GM19099 (cell line): Measurements from ENCODE around the gene SLC49A4.

Source experiments
- POLR2A ChIP-seq: IDR thresholded peaks from 3 replicates; pipeline ENCODE4 v1.6.1; 2011; ENCODE audit warnings: low read depth; ENCODE audit not compliant: insufficient read length; ENCODE audit errors: extremely low read depth

SLC49A4 gene

DNA sequence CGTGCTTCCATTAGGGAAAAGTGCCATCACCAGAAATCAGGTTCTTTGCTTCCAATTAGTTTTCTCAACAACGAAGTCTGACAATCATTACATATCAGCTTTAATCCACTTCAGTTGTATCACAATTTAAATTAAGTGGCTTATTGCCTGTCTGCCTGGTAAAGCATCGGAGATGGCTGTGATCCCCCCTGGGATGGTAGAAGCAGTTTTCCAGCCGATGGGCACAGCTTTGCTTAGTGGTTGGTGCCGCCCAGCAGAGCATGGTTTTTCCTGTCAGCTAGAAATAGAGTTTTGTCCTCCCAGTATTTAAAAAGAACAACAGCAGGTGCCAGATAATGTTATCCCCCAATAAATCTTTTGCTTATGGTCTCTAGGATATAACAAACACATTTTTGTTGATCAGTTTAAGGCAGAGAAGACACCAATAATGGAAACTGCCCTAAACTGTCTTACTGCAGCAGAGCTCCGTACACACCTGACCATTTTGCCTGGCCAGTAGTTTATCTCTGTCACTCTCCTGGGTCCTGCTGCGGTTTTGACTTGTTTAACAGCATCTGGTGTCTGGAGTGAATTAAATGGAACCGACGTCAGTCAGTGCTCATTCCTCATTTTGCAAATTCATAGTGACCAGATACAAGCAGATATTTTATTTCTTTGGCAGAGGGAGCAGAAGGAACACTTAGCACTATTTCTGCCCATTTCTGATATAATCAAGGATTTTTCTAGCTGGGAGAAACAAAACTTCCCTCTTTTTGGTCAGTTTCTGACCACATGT, 79.1 kb downstream of the SLC49A4 start:
- TF ChIP-seq POLR2A = no peak

DNA sequence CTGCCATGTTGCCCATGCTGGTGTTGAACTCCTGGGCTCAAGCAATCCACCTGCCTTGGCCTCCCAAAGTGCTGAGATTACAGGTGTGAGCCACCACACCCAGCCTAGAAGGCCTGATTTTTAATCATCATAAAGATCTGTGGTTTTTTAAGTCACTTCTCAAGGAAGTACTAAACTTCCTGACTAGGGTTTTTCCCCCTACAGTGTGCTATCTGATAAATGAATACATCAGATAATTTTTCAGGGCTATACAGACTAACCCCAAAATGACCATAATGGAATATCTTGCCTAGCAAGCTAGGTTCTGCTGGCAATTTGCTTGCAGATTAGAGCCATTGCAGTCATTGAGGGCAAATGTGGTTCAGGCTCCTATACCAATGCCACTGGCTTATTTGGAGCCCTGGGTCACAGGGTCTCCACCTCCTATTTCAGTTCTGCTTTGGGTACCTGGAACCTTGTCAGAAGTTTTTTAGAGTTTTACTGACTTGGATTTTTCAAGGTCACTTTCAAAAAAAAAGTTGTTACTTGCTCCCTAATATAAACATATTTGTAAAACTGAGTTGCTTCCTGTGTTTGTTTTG, 80.8 kb downstream of the SLC49A4 start:
- no peak for TF ChIP-seq POLR2A

DNA sequence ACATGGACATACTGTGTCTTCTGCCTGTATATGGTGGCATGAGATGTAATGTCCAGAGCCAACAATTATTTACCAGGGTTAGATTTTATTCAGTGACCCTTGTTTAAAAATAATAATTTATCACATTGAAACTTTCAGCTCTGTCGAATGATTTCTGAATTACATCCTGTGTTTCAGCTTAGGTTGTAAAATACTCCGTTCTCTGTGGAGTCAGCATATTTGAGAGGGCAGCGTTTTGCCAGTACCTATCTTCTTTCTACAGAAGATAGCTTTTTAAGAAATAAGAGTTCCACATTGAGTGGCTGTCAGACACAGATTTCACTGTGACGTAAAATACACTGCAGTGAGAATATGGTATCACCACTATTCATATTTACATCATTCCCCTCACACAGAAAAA, 85.3 kb downstream of the SLC49A4 start:
- no peak for TF ChIP-seq POLR2A

DNA sequence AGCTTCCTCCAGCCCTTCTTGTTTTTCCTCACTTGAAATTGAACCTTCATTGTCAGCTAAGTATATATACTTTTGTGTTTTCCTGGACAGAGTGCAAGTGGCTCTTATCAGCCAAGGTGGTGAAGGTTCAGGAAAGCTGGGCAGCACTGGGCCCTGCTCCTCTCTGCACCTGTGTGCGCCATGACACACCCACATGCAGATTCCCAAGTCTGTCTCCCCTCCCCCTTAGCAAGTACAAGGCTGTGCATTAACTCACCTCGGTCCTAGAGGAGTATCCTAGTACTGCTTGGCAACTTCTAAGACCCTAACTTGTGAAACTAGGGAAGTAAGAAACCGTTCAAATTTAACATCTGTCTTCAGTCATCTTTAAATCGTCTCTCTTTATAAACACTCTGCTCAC, 85.8 kb downstream of the SLC49A4 start:
- no peak for TF ChIP-seq POLR2A

DNA sequence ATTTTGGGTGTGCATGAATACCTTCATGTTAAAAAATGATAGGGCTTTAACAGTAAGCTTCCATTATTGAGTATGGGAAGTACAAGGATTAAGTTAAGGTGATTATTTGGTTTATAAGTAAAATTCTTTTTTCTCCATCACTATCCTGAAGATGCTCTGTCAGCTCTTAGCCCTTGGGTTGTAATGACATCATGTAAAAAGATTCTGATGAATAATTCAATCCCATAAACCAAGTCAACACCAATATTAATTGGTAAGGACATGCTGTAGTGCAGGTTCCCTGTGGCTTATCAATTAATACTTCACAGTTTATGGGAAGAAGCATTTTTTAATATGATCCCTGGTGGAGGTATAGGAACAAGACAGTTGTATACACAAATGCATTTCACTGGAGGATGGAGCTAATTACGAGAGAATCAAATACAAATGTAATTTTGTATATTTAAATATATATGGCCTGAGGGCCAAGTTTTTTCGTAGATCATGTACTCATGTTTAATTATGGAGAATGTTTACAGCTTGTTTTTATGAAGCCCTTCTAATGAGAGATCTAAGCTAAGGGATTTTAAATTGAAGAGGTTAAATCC, 87.6 kb downstream of the SLC49A4 start:
- TF ChIP-seq POLR2A = no peak

DNA sequence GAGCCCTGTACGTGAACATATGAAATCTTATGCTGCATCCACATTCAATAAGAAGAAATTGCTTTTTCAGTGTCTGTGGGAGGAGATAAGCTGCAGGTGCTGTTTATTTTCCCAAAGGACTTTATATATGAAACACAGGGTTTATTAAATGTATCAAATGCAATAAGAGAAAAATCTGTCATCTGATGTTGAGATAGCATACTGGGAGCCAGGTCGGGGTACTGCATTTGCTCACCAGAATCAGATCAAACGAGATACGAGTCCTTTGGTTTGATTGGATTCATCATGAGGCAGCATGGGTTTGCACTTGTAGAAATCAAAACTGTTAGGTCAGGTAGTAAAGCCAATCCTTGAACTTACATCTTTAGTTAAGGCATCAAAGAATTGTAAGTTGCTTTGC, 91.4 kb downstream of the SLC49A4 start:
- no peak for TF ChIP-seq POLR2A

DNA sequence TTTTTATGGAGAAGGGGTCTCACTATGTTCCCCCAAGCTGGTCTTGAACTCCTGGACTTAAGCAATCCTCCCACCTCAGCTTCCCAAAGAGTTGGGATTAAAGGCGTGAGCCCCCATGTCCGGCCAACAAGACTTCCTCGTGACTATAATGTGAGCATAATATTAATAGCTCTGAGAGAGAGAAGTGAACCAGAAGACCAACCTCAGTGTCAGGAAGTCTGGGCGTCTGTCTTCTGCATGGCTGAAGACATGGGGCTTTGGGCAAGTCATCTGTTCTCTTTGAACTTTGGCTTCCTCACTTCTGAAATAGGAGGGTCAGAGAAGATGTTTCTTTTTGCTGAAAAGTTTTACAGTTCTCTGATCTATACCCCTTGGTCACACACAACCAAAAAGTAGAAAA, 92.1 kb downstream of the SLC49A4 start:
- no peak for TF ChIP-seq POLR2A

DNA sequence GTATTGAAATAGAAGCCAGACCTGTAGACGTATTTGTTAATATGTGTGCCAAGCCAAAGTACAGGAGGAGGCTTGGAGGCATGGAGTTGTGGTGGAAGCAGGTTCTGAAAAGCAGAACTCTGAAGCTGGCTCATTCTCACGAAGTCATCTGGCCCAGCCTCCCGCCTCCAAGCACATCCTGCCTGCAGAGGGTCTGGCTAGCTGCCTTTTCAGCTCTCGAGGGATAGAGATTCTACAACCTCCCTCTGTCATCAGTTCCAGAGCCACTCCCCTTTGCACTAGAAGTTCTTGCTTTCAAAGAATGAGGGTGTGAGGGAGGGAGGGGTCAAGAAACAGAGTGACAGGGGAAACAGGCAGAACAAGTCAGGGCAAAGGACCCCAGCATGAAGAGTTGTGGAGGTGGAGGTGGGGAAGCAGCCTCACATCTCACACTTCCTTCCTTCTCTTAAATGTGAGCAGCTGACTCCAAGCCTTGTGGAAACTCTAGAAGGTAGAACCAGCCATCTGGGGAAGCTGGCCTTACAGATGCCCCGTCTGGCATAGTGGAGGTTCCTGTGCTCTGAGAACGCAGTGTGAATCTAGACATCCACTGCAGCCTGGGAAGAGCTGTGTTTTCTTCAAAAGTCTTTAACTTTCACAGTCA, 95.3 kb downstream of the SLC49A4 start:
- no peak for TF ChIP-seq POLR2A

DNA sequence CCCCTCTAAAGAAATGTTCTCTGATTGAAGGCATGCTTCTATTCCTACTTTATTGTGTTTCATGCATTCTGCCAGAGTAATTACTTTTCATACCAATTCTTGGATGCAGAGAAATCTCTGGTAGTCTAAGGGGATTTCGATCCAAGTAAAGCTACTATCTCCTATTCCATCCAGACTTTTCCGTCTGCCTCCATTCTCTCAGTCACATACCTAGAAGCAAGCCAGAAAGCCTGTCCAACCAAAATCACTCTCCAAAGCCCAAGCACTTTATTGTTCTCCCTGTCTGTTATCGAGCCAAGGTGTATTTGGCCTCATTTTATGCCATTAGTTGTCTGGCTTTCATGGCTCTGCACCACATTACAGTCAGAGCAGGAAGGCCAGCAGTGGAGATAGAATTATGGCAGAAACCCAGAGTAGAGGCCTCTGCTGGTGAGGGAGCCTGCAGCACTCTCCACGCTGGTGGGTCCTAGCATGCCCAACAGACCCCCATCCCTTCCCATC, 95.9 kb downstream of the SLC49A4 start:
- no peak for TF ChIP-seq POLR2A

DNA sequence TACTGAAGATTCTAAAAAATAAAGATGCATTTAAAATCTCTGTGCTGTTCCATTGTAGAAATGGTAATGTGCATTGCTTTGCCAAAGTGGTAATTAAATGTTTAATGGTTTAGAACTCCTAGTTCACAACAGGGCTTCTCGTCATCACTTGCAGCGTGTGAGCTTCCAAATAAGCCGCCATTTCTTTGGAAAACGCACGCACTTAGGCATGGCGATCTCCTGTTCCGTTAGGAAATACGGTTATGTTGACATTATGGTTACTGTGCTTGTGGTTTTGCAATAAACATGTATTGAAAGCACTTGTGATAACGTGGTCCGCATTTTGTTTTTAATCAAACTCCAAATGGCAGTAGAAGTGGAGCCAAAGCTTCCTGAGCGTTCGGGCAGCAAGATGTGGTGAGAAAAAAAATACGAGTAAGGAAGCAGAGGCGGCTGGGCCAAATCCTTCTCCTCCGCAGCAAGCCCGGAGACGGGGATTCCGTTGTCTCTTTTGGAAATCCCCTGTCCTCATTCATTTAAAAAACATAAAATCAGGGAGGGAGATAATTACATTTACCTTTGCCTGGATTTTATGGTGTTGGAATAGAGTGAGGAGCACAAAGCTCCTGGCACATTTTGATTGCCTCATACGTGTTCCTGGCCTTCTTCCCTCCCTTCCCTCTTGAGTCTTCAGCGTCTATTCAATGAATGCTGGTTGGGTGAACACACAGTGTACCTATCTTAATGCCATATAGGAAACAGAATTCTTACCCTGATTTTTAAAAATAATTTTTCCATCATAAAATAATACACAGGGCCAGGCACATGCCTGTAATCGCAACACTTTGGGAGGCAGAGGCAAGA, 97.5 kb downstream of the SLC49A4 start:
- no peak for TF ChIP-seq POLR2A

DNA sequence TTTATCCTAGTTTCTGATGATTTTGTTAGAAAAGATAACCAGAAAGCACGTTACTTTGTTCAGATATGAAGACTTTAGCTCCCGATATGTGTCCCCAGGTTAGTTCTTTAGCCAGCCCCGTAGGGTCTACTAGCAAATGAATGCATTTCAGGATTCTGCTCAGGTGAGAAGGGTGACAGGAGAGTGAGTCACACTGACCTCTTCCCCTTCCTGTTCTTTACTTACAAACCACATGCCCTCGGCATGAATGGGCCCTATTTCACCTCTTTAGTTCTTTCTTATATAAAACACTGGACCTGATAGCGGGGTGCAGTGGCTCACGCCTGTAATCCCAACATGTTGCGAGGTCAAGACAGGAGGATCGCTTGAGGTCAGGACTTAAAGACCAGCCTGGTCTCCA, 98.4 kb downstream of the SLC49A4 start:
- no peak for TF ChIP-seq POLR2A

DNA sequence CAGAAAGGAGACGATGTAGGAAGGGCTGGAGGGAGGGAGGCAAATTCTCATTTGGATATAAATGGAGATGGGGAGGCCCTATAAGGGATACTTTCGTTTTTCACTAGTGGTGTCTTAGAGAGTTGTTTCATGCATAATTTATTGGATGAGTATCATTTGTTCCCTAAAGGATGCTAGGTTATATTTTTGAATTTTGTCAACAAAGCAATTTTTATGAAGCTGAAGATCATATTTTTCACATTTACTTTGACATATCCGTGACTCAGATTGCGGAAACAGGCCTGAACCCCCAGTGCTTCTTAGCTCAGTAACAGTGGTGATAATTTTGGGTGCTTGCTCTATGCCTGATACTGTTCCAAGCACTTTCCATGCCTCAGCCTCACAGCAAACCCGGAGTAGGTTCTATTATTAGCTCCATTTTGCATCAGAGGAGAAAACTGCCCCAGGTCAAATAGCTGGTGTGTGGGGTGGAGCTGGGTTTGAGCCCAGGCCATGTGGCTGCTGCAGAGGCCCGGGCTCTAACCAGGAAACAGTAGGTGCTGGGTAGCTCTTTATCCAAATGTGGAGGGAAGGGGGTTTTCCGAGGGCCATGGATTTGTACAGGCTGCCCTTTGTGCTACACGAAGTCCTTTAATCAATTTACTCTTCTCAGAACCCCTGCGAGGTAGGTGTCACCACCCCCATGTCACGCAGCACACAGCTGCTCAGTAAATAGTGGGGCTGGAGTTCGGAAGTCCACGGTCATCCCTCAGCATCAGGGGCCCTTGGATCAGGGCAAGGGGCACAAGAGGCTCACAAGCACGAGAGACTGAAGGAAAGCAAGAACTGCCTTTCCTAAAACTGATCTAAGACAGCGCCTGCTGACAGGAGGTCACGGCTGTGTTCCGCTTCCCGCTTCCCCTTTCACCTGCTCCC, 99.1 kb downstream of the SLC49A4 start:
- TF ChIP-seq POLR2A = no peak

DNA sequence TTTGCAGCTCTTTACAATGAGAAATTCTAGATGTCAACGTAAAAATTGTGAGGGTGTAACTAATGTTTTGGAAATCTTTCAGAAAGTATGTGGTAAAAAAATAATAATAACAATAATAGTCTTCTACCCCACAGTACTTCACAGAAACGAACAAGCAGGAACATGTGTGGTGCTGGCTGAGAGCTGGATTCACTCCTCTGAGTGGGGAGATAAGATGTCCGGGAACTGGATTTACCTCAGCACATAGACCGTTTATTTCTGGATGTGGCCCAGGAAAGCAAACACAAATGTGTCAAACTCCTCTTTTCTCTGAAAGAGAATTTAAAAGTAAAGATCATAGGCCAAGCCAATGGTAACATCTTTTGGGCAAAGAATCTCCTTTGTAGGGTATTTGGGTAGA, 103.4 kb downstream of the SLC49A4 start:
- TF ChIP-seq POLR2A = no peak

DNA sequence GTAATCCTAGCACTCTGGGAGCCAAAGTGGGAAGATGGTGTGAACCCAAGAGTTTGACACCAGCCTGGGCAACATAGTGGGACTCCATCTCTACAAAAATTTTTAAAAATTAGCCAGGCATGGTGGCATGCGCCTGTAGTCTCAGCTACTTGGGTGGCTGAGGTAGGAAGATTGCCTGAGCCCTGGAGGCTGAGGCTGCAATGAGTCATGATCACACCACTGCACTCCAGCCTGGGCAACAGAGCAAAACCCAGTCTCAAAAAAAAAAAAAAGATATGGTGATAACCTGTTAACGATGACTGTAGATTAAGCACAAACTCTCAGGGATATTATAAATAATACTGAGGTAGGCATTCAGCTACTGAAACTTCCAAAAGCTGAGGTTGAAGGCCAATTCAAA, 107.5 kb downstream of the SLC49A4 start:
- no peak for TF ChIP-seq POLR2A

DNA sequence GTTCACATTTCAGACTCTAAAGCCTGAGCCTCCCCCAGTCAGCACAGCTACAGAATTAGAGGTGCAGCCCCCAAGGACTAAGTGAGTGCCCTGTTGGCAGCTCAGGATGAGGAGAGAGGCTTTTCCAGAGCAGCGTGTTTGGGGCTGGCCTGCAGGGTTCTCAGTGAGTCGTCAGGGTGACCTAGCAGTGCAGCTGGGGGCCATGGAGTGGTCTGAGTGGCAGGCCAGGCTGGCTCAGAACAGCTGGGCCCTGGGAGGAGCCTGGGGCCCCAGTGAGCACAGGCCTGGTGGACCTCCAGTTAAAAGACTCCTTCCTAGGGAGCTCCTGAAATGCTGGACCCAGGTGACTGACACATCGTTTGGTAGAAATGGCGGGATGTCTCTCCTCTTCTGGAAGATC, 108.3 kb downstream of the SLC49A4 start:
- TF ChIP-seq POLR2A = no peak

DNA sequence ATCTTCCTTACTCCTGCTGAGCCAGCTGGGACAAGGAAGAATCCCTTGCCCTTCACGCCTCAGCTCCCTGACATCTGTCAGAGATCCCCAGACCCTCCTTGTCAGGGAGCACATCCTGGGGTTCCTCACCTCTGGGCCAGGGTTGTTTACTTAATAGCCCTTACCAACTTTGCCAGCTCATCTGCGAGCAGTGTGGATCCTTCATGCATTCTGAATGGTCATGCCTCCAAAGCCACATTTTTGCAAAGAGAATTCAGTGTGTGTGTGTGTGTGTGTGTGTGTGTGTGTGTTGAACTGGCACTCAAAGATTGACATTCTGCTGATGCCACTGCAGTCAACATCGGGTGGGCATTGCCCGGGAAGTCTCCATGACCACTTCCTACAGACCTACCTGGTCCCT, 112.6 kb downstream of the SLC49A4 start:
- no peak for TF ChIP-seq POLR2A
